Measurements from ENCODE around the gene NACC2.
"Not testable (repeated sequence)": the region's sequence is repeated elsewhere in the genome, so short reads cannot be mapped to it uniquely, and the experiment has no call there.

Gene NACC2

DNA sequence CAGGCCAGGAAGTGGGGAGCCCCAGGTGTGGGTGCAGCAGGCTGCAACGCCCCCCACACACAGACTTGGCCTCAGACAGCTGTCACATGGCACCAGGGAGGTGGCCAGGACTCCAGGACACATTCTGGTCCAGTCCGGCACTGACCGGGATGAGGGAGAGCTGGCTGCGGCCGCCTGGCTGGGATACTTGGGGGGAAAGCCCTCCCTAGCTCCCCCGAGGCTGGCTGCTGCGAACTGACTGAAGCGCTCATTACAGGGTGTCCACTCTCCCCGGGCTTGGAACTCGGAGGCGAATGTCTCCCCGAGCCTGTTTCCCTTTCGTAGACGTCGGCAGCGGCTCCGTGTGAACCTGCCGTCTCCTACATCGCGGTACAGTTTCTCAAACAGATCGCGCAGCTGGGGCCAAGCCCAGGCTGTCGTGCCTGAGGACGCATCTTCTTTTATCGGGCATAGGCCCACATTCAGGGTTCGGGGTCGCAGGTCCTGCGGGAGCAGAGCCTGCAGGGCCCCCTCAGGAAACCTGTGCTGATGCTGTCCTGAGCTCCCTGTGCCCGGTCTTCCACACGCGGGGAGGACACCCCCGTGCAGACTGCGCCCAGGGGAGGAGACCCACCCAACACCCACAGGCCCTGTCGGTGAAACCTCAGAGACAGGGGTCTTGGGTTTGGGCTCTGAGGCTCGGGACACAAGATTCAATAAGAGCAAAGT lies 19.8 kb downstream of the NACC2 start:
- H3K18ac ChIP-seq (ENCODE audit: low read length): no peak overlapping the region
- DNase-seq: no peak
- H3K4me3 ChIP-seq (ENCODE audit: low read depth, low read length): no peak overlapping the region
- H3K27me3 ChIP-seq (ENCODE audit: insufficient read depth, low read length): no peaks in the 10 kb centered on the region
- H4K12ac ChIP-seq (ENCODE audit: low read depth, low read length): no peak overlapping the region
- peaks cover 2% of the 10 kb centered on the region for H3K9me3 ChIP-seq (ENCODE audit: insufficient read depth, low read depth, low read length)
- peaks cover 4 to 7% of the 10 kb centered on the region in 2 experiments for H3K36me3 ChIP-seq (ENCODE audit: control insufficient read depth in 1 of 2, insufficient read depth in 2 of 2, low read length in 2 of 2)
- H3K4ac ChIP-seq (ENCODE audit: low read depth, low read length): no peak overlapping the region
- no peak overlapping the region for H3K4me2 ChIP-seq (ENCODE audit: low read length)
- H2AK5ac ChIP-seq (ENCODE audit: low read length): no peak overlapping the region
- no peak overlapping the region for H4K8ac ChIP-seq (ENCODE audit: low read depth, low read length)
- no peak overlapping the region for H3K23ac ChIP-seq (ENCODE audit: low read length)
- H3K79me2 ChIP-seq (ENCODE audit: control insufficient read depth, insufficient read depth, low read length, poor library complexity): no peaks in the 10 kb centered on the region
- H2BK120ac ChIP-seq (ENCODE audit: insufficient read depth, low read length, poor library complexity): no peak overlapping the region
- H3K79me1 ChIP-seq (ENCODE audit: low read length): no peaks in the 10 kb centered on the region
- H2AFZ ChIP-seq (ENCODE audit: insufficient read depth, low read length, poor library complexity): no peak overlapping the region
- no peak overlapping the region for H3K9ac ChIP-seq (ENCODE audit: low read length)
- no CpG with 5 or more reads among the region's 35 CpGs for WGBS (ENCODE audit: extremely low coverage, insufficient coverage, insufficient read length)
- H3K14ac ChIP-seq (ENCODE audit: low read length): no peak overlapping the region
- no peak overlapping the region for H2BK5ac ChIP-seq (ENCODE audit: low read depth, low read length, poor library complexity)
- no peak overlapping the region for H3K27ac ChIP-seq (ENCODE audit: low read depth, low read length)
- H4K91ac ChIP-seq (ENCODE audit: low read depth, low read length): no peak overlapping the region
- H2BK12ac ChIP-seq (ENCODE audit: low read length): no peak overlapping the region
- H3K4me1 ChIP-seq (ENCODE audit: control insufficient read depth in 1 of 2, insufficient read depth in 2 of 2, low read length in 2 of 2): no peaks in the 10 kb centered on the region

DNA sequence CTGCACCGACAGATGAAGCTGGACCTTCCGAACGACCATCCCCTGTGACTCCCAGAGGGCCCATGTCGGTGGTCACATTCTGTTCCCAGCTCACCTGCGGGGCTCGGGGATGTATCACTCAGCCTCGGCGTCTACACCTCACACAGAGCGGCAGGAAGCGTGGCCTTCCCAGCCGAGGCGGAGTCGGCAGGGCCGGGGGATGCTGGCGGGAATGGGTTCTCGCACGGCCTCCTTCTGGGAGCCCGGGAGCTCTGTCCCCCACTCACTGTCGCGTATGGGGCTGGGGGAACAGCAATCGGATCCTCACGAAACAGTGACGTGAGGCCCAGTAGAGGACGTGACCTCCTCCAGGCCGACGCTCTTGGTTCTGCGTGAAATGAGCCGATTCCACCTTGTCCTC lies 20.4 kb downstream of the NACC2 start:
- no peak overlapping the region for H3K23ac ChIP-seq (ENCODE audit: low read length)

DNA sequence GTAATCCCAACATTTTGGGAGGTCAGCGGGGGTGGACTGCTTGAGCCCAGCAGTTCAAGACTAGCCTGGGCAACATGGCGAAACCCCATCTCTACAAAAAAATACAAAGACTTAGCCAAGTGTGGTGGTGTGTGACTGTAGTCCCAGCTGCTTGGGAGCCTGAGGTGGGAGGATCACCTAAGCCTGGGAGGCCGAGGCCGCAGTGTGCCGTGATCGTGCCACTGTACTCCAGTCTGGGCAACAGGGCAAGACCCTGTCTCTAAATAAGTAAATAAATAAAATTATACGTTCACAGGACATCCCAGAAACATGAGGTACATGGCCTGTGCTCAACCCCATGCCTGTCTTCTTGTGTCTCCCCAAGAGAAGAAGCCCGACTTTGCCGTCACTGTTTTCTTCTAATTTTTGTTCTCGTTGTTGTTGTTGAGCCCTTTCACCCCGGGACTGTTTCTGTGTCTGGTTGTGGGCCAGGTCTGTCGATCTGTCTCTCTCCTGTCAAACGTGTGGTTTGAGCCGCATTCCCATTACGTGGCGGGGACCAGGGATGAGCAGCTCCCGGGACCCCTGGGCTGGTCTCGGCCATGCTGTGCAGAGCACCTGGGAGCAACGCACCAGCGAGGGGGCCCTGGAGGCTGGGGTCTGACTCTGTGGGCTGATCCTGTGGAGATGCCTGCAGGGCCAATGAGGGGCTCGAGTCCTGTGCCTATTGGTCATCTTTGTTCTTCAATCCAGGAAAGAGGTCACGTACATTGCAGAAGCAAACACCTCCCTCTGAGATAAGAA lies 32.2 kb downstream of the NACC2 start:
- H3K79me2 ChIP-seq (ENCODE audit: control insufficient read depth, insufficient read depth, low read length, poor library complexity): no peaks in the 10 kb centered on the region
- no peak overlapping the region for H4K91ac ChIP-seq (ENCODE audit: low read depth, low read length)
- H3K27me3 ChIP-seq (ENCODE audit: insufficient read depth, low read length): no peaks in the 10 kb centered on the region
- no peak overlapping the region for H2AFZ ChIP-seq (ENCODE audit: insufficient read depth, low read length, poor library complexity)
- WGBS (ENCODE audit: extremely low coverage, insufficient coverage, insufficient read length): no CpG with 5 or more reads among the region's 22 CpGs
- H3K79me1 ChIP-seq (ENCODE audit: low read length): no peaks in the 10 kb centered on the region
- H2BK5ac ChIP-seq (ENCODE audit: low read depth, low read length, poor library complexity): no peak overlapping the region
- DNase-seq: no peak
- no peak overlapping the region for H3K18ac ChIP-seq (ENCODE audit: low read length)
- no peak overlapping the region for H4K12ac ChIP-seq (ENCODE audit: low read depth, low read length)
- H3K4me2 ChIP-seq (ENCODE audit: low read length): no peak overlapping the region
- peaks cover 0 to 3% of the 10 kb centered on the region in 2 experiments for H3K36me3 ChIP-seq (ENCODE audit: control insufficient read depth in 1 of 2, insufficient read depth in 2 of 2, low read length in 2 of 2)
- H3K27ac ChIP-seq (ENCODE audit: low read depth, low read length): no peak overlapping the region
- no peak overlapping the region for H3K4me3 ChIP-seq (ENCODE audit: low read depth, low read length)
- no peak overlapping the region for H3K4ac ChIP-seq (ENCODE audit: low read depth, low read length)
- no peak overlapping the region for H3K9ac ChIP-seq (ENCODE audit: low read length)
- no peak overlapping the region for H2BK120ac ChIP-seq (ENCODE audit: insufficient read depth, low read length, poor library complexity)
- no peak overlapping the region for H3K14ac ChIP-seq (ENCODE audit: low read length)
- H3K9me3 ChIP-seq (ENCODE audit: insufficient read depth, low read depth, low read length): no peaks in the 10 kb centered on the region
- no peak overlapping the region for H2BK12ac ChIP-seq (ENCODE audit: low read length)
- peaks cover 0 to 3% of the 10 kb centered on the region in 2 experiments for H3K4me1 ChIP-seq (ENCODE audit: control insufficient read depth in 1 of 2, insufficient read depth in 2 of 2, low read length in 2 of 2)
- no peak overlapping the region for H3K23ac ChIP-seq (ENCODE audit: low read length)
- H4K8ac ChIP-seq (ENCODE audit: low read depth, low read length): no peak overlapping the region
- H2AK5ac ChIP-seq (ENCODE audit: low read length): no peak overlapping the region

More for the DNA sequence above, 20.4 kb downstream of the NACC2 start:
- no peak overlapping the region for H3K9ac ChIP-seq (ENCODE audit: low read length)
- H3K4me3 ChIP-seq (ENCODE audit: low read depth, low read length): no peak overlapping the region
- H4K91ac ChIP-seq (ENCODE audit: low read depth, low read length): no peak overlapping the region
- H3K4me2 ChIP-seq (ENCODE audit: low read length): no peak overlapping the region
- H3K36me3 ChIP-seq (ENCODE audit: control insufficient read depth in 1 of 2, insufficient read depth in 2 of 2, low read length in 2 of 2): peaks cover 4 to 7% of the 10 kb centered on the region in 2 experiments
- no peaks in the 10 kb centered on the region for H3K27me3 ChIP-seq (ENCODE audit: insufficient read depth, low read length)
- WGBS (ENCODE audit: extremely low coverage, insufficient coverage, insufficient read length): no CpG with 5 or more reads among the region's 28 CpGs
- no peak overlapping the region for H2AFZ ChIP-seq (ENCODE audit: insufficient read depth, low read length, poor library complexity)
- no peak overlapping the region for H4K12ac ChIP-seq (ENCODE audit: low read depth, low read length)
- H3K27ac ChIP-seq (ENCODE audit: low read depth, low read length): no peak overlapping the region
- no peaks in the 10 kb centered on the region for H3K4me1 ChIP-seq (ENCODE audit: control insufficient read depth in 1 of 2, insufficient read depth in 2 of 2, low read length in 2 of 2)
- no peak overlapping the region for H2BK5ac ChIP-seq (ENCODE audit: low read depth, low read length, poor library complexity)
- no peak overlapping the region for H2AK5ac ChIP-seq (ENCODE audit: low read length)
- no peak overlapping the region for H4K8ac ChIP-seq (ENCODE audit: low read depth, low read length)
- no peak overlapping the region for H2BK120ac ChIP-seq (ENCODE audit: insufficient read depth, low read length, poor library complexity)
- H3K9me3 ChIP-seq (ENCODE audit: insufficient read depth, low read depth, low read length): no peaks in the 10 kb centered on the region
- no peaks in the 10 kb centered on the region for H3K79me2 ChIP-seq (ENCODE audit: control insufficient read depth, insufficient read depth, low read length, poor library complexity)
- H3K14ac ChIP-seq (ENCODE audit: low read length): no peak overlapping the region
- no peak for DNase-seq
- no peak overlapping the region for H2BK12ac ChIP-seq (ENCODE audit: low read length)
- no peak overlapping the region for H3K4ac ChIP-seq (ENCODE audit: low read depth, low read length)
- H3K18ac ChIP-seq (ENCODE audit: low read length): no peak overlapping the region
- H3K79me1 ChIP-seq (ENCODE audit: low read length): no peaks in the 10 kb centered on the region

DNA sequence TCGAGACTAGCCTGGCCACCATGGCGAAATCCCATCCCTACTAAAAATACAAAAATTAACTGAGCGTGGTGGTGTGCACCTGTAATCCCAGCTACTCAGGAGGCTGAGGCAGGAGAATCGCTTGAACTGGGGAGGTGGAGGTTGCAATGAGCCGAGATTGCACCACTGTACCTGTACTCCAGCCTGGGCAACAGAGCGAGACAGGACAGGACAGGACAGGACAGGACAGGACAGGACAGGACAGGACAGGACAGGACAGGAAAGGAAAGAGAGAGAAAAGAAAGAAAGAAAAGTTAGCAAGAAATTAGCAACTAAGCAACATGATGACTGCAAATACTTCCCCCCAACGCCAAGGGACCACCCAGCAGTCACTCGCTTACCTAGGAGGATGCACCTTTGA lies 33.2 kb downstream of the NACC2 start:
- H2BK12ac ChIP-seq (ENCODE audit: low read length); H2AK5ac ChIP-seq (ENCODE audit: low read length); H4K91ac ChIP-seq (ENCODE audit: low read depth, low read length); H4K12ac ChIP-seq (ENCODE audit: low read depth, low read length); H3K18ac ChIP-seq (ENCODE audit: low read length); H3K4me1 ChIP-seq (ENCODE audit: control insufficient read depth in 1 of 2, insufficient read depth in 2 of 2, low read length in 2 of 2); H3K23ac ChIP-seq (ENCODE audit: low read length); H4K8ac ChIP-seq (ENCODE audit: low read depth, low read length); H3K79me1 ChIP-seq (ENCODE audit: low read length); H3K4ac ChIP-seq (ENCODE audit: low read depth, low read length); DNase-seq; H3K27me3 ChIP-seq (ENCODE audit: insufficient read depth, low read length); H2BK5ac ChIP-seq (ENCODE audit: low read depth, low read length, poor library complexity); H3K4me3 ChIP-seq (ENCODE audit: low read depth, low read length); H3K36me3 ChIP-seq (ENCODE audit: control insufficient read depth in 1 of 2, insufficient read depth in 2 of 2, low read length in 2 of 2); H3K9me3 ChIP-seq (ENCODE audit: insufficient read depth, low read depth, low read length); H3K9ac ChIP-seq (ENCODE audit: low read length); H3K79me2 ChIP-seq (ENCODE audit: control insufficient read depth, insufficient read depth, low read length, poor library complexity); H2BK120ac ChIP-seq (ENCODE audit: insufficient read depth, low read length, poor library complexity); H3K27ac ChIP-seq (ENCODE audit: low read depth, low read length); H2AFZ ChIP-seq (ENCODE audit: insufficient read depth, low read length, poor library complexity); H3K14ac ChIP-seq (ENCODE audit: low read length); H3K4me2 ChIP-seq (ENCODE audit: low read length): not testable (repeated sequence)
- no CpG with 5 or more reads among the region's 8 CpGs for WGBS (ENCODE audit: extremely low coverage, insufficient coverage, insufficient read length)

Data from trophoblast cell (in vitro differentiated cells and primary cell).